ENCODE measurements around the gene SCAANT1.

The SCAANT1 gene

GRCh38 chr3:63876260-63876659 lies 35.9 kb downstream of the SCAANT1 start:
- Histone ChIP-seq H2AFZ (ENCODE audit: low read depth, low read length, severe bottlenecking) (no peak overlapping the region), H3K4me2 (ENCODE audit: low read depth, low read length, poor library complexity, severe bottlenecking) (no peak overlapping the region), H3K27me3 (ENCODE audit: low read length) (no peaks in the 10 kb centered on the region), H3K36me3 (ENCODE audit: low read length) (no peaks in the 10 kb centered on the region), H3K9me3 (ENCODE audit: insufficient read depth, low read length) (no peaks in the 10 kb centered on the region), H3K9ac (ENCODE audit: low read length) (no peak overlapping the region), H3K79me2 (ENCODE audit: insufficient read depth, low read length) (peaks cover 98% of the 10 kb centered on the region), H3K4me3 (ENCODE audit: insufficient read depth, low read length, poor library complexity, severe bottlenecking) (no peak overlapping the region), H3K9me2 (replicated peaks; ENCODE audit: insufficient read depth, low read length) (no peaks in the 10 kb centered on the region), H4K20me1 (ENCODE audit: low read depth, low read length) (peaks cover 33% of the 10 kb centered on the region), H3F3A (ENCODE audit: insufficient read depth) (no peaks in the 10 kb centered on the region), H3K27ac (ENCODE audit: low read depth, low read length) (no peak overlapping the region)
- no peak for TF ChIP-seq CTCF (IDR thresholded peaks at IDR 0.05; ENCODE audit: insufficient read depth, low read length, poor library complexity, severe bottlenecking)
- TF ChIP-seq EZH2phosphoT487 (conservative IDR thresholded peaks at IDR 0.05; ENCODE audit: low read length): no peak

GRCh38 chr3:63875510-63875909 lies 36.7 kb downstream of the SCAANT1 start:
- Histone ChIP-seq H3K4me3 (ENCODE audit: insufficient read depth, low read length, poor library complexity, severe bottlenecking) (no peak overlapping the region), H3K79me2 (ENCODE audit: insufficient read depth, low read length) (peaks cover 98% of the 10 kb centered on the region), H4K20me1 (ENCODE audit: low read depth, low read length) (peaks cover 34% of the 10 kb centered on the region), H3K9me2 (replicated peaks; ENCODE audit: insufficient read depth, low read length) (no peaks in the 10 kb centered on the region), H3K27ac (ENCODE audit: low read depth, low read length) (no peak overlapping the region), H3K36me3 (ENCODE audit: low read length) (no peaks in the 10 kb centered on the region), H3K4me2 (ENCODE audit: low read depth, low read length, poor library complexity, severe bottlenecking) (no peak overlapping the region), H3F3A (ENCODE audit: insufficient read depth) (no peaks in the 10 kb centered on the region), H3K9me3 (ENCODE audit: insufficient read depth, low read length) (no peaks in the 10 kb centered on the region), H3K9ac (ENCODE audit: low read length) (no peak overlapping the region), H3K27me3 (ENCODE audit: low read length) (no peaks in the 10 kb centered on the region), H2AFZ (ENCODE audit: low read depth, low read length, severe bottlenecking) (no peak overlapping the region)
- no peak for TF ChIP-seq CTCF (IDR thresholded peaks at IDR 0.05; ENCODE audit: insufficient read depth, low read length, poor library complexity, severe bottlenecking)
- TF ChIP-seq EZH2phosphoT487 (conservative IDR thresholded peaks at IDR 0.05; ENCODE audit: low read length): no peak

GRCh38 chr3:63874769-63875168 lies 37.4 kb downstream of the SCAANT1 start:
- H3K36me3 ChIP-seq (ENCODE audit: low read length): no peaks in the 10 kb centered on the region
- peaks cover 98% of the 10 kb centered on the region for H3K79me2 ChIP-seq (ENCODE audit: insufficient read depth, low read length)
- TF ChIP-seq CTCF (IDR thresholded peaks at IDR 0.05; ENCODE audit: insufficient read depth, low read length, poor library complexity, severe bottlenecking) (no peak), EZH2phosphoT487 (conservative IDR thresholded peaks at IDR 0.05; ENCODE audit: low read length) (no peak)
- H3F3A ChIP-seq (ENCODE audit: insufficient read depth): no peaks in the 10 kb centered on the region
- no peak overlapping the region for H3K9ac ChIP-seq (ENCODE audit: low read length)
- H3K4me2 ChIP-seq (ENCODE audit: low read depth, low read length, poor library complexity, severe bottlenecking): no peak overlapping the region
- H3K27me3 ChIP-seq (ENCODE audit: low read length): no peaks in the 10 kb centered on the region
- no peak overlapping the region for H3K4me3 ChIP-seq (ENCODE audit: insufficient read depth, low read length, poor library complexity, severe bottlenecking)
- no peaks in the 10 kb centered on the region for H3K9me3 ChIP-seq (ENCODE audit: insufficient read depth, low read length)
- peaks cover 30% of the 10 kb centered on the region for H4K20me1 ChIP-seq (ENCODE audit: low read depth, low read length)
- no peak overlapping the region for H2AFZ ChIP-seq (ENCODE audit: low read depth, low read length, severe bottlenecking)
- H3K9me2 ChIP-seq (replicated peaks; ENCODE audit: insufficient read depth, low read length): no peaks in the 10 kb centered on the region
- no peak overlapping the region for H3K27ac ChIP-seq (ENCODE audit: low read depth, low read length)
